Measurements from ENCODE around the gene ZNF334.
A peak's percentile ranks its signal among the peaks of the same experiment; 100 is the strongest.

GRCh38 chr20:46559685-46560440 lies 46.5 kb upstream of the ZNF334 start:
- TF ChIP-seq POLR2A (IDR thresholded peaks at IDR 0.05; ENCODE audit: low read depth, low read length) = no peak
- 0 out of 2 replicates have a peak, but pooled peaks have one; percentile 8 for TF ChIP-seq CTCF (conservative IDR thresholded peaks at IDR 0.05; ENCODE audit: low read depth, low read length)
- no peak for TF ChIP-seq MAZ (IDR thresholded peaks at IDR 0.05; ENCODE audit: borderline replicate concordance, low read depth, low read length)
- TF ChIP-seq MXI1 (IDR thresholded peaks at IDR 0.05; ENCODE audit: borderline replicate concordance, low read depth, low read length) = no peak
- no peak for TF ChIP-seq RCOR1 (IDR thresholded peaks at IDR 0.05; ENCODE audit: insufficient replicate concordance, low read length)
